WTC11 (cell line): Measurements from ENCODE around the gene B3GNT9.

Experiments used
- ATF1 ChIP-seq: sonication (generic); formaldehyde crosslinking; IDR thresholded peaks from 2 replicates; pipeline ENCODE4 v1.8.1; 2023; ENCODE audit warnings: mild to moderate bottlenecking, moderate library complexity, missing genetic modification reagents
- FOXK1 ChIP-seq: sonication (generic); formaldehyde crosslinking; IDR thresholded peaks from 2 replicates; pipeline ENCODE4 v1.8.0; 2022; ENCODE audit warnings: mild to moderate bottlenecking, moderate library complexity, missing genetic modification reagents
- IRF2 ChIP-seq: sonication (generic); formaldehyde crosslinking; IDR thresholded peaks from 2 replicates; pipeline ENCODE4 v1.8.0; 2022; ENCODE audit warnings: low read depth, missing genetic modification reagents, borderline replicate concordance
- JUN ChIP-seq: sonication (generic); formaldehyde crosslinking; IDR thresholded peaks from 2 replicates; pipeline ENCODE4 v1.8.0; 2023; ENCODE audit warnings: mild to moderate bottlenecking, missing genetic modification reagents
- MAX ChIP-seq: sonication (generic); formaldehyde crosslinking; IDR thresholded peaks from 2 replicates; pipeline ENCODE4 v1.8.0; 2022; ENCODE audit warnings: mild to moderate bottlenecking, missing genetic modification reagents
- MYBL2 ChIP-seq: sonication (generic); formaldehyde crosslinking; IDR thresholded peaks from 2 replicates; pipeline ENCODE4 v1.8.1; 2023; ENCODE audit warnings: mild to moderate bottlenecking, moderate library complexity, missing genetic modification reagents
- NFYB ChIP-seq: sonication (generic); formaldehyde crosslinking; conservative IDR thresholded peaks from 2 replicates; pipeline ENCODE4 v1.8.0; 2022; ENCODE audit warnings: low read depth, missing genetic modification reagents
- NR1H2 ChIP-seq: sonication (generic); formaldehyde crosslinking; IDR thresholded peaks from 2 replicates; pipeline ENCODE4 v1.9.0; 2021; ENCODE audit warnings: mild to moderate bottlenecking, moderate library complexity, missing genetic modification reagents
- RELA ChIP-seq: sonication (generic); formaldehyde crosslinking; IDR thresholded peaks from 2 replicates; pipeline ENCODE4 v1.8.1; 2022; ENCODE audit warnings: missing genetic modification reagents, mild to moderate bottlenecking, borderline replicate concordance
- USF2 ChIP-seq: sonication (generic); formaldehyde crosslinking; IDR thresholded peaks from 2 replicates; pipeline ENCODE4 v1.8.1; 2023; ENCODE audit warnings: mild to moderate bottlenecking, missing genetic modification reagents, moderate library complexity
- ZNF138 ChIP-seq: sonication (generic); formaldehyde crosslinking; conservative IDR thresholded peaks from 2 replicates; pipeline ENCODE4 v1.8.1; 2022; ENCODE audit warnings: mild to moderate bottlenecking, moderate library complexity, missing genetic modification reagents
- TF ChIP-seq, protein P1 (sequence below): sonication (generic); formaldehyde crosslinking; conservative IDR thresholded peaks from 2 replicates; pipeline ENCODE4 v1.8.1; 2023; ENCODE audit warnings: mild to moderate bottlenecking, low read depth, missing genetic modification reagents, moderate library complexity
- TF ChIP-seq, protein P2 (sequence below): fragments of 200-600 bp; IDR thresholded peaks from 2 replicates; pipeline ENCODE4 v1.8.0; 2022; ENCODE audit warnings: antibody characterized with exemption

- TF ChIP-seq, protein P1, sequence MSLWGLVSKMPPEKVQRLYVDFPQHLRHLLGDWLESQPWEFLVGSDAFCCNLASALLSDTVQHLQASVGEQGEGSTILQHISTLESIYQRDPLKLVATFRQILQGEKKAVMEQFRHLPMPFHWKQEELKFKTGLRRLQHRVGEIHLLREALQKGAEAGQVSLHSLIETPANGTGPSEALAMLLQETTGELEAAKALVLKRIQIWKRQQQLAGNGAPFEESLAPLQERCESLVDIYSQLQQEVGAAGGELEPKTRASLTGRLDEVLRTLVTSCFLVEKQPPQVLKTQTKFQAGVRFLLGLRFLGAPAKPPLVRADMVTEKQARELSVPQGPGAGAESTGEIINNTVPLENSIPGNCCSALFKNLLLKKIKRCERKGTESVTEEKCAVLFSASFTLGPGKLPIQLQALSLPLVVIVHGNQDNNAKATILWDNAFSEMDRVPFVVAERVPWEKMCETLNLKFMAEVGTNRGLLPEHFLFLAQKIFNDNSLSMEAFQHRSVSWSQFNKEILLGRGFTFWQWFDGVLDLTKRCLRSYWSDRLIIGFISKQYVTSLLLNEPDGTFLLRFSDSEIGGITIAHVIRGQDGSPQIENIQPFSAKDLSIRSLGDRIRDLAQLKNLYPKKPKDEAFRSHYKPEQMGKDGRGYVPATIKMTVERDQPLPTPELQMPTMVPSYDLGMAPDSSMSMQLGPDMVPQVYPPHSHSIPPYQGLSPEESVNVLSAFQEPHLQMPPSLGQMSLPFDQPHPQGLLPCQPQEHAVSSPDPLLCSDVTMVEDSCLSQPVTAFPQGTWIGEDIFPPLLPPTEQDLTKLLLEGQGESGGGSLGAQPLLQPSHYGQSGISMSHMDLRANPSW (CRISPR knock-in tag): no peak
- TF ChIP-seq FOXK1 (CRISPR knock-in tag) (no peak), USF2 (CRISPR knock-in tag) (no peak), MYBL2 (CRISPR knock-in tag) (no peak), IRF2 (no peak), RELA (CRISPR knock-in tag) (no peak), NFYB (CRISPR knock-in tag) (no peak), JUN (CRISPR knock-in tag) (no peak), ZNF138 (no peak), NR1H2 (CRISPR knock-in tag) (no peak), MAX (no peak), ATF1 (CRISPR knock-in tag) (no peak)
- TF ChIP-seq, protein P2, sequence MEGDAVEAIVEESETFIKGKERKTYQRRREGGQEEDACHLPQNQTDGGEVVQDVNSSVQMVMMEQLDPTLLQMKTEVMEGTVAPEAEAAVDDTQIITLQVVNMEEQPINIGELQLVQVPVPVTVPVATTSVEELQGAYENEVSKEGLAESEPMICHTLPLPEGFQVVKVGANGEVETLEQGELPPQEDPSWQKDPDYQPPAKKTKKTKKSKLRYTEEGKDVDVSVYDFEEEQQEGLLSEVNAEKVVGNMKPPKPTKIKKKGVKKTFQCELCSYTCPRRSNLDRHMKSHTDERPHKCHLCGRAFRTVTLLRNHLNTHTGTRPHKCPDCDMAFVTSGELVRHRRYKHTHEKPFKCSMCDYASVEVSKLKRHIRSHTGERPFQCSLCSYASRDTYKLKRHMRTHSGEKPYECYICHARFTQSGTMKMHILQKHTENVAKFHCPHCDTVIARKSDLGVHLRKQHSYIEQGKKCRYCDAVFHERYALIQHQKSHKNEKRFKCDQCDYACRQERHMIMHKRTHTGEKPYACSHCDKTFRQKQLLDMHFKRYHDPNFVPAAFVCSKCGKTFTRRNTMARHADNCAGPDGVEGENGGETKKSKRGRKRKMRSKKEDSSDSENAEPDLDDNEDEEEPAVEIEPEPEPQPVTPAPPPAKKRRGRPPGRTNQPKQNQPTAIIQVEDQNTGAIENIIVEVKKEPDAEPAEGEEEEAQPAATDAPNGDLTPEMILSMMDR: no peak
Observed at GRCh38 chr16:67196881-67197280, 46.1 kb upstream of the B3GNT9 start.
